ENCODE data around the gene SEC24D. TPM values are rescaled to one million over a fixed set of nuclear protein-coding genes. Genes with fewer than 3 reads are reported as not detected.

The SEC24D gene
- total and polyA plus RNA-seq, 2 of the 8 experiments (the other 6 are each of a cell fraction or from before 2014, with no cell fraction given) = 28.9 to 91.6 TPM

- Histone ChIP-seq H3K4me1 (replicated peaks in 1 of 4; ENCODE audit: control insufficient read depth in 3 of 4, insufficient read depth in 4 of 4, low read length in 3 of 4) (no peaks in the 10 kb centered on the region), H4K20me1 (replicated peaks in 1 of 2; ENCODE audit: control insufficient read depth in 1 of 2, insufficient read depth in 2 of 2, low read length in 2 of 2) (no peaks in the 10 kb centered on the region), H3K9me3 (ENCODE audit: insufficient read depth in 2 of 2, low read depth in 1 of 2, low read length in 1 of 2) (no peaks in the 10 kb centered on the region), H3K79me2 (ENCODE audit: control insufficient read depth in 1 of 2, insufficient read depth in 2 of 2, low read length in 2 of 2) (no peaks in the 10 kb centered on the region), H3K9ac (replicated peaks in 1 of 4; ENCODE audit: extremely low read depth in 1 of 4, low read depth in 3 of 4, low read length in 3 of 4) (no peak overlapping the region), H3K27ac (ENCODE audit: low read depth, low read length) (no peak overlapping the region), H3K36me3 (ENCODE audit: control insufficient read depth in 2 of 4, insufficient read depth in 4 of 4, low read length in 3 of 4) (peaks cover 12 to 54% (median 38%) of the 10 kb centered on the region in 4 experiments), H4K8ac (ENCODE audit: extremely low read depth, insufficient read depth, low read length) (no peak overlapping the region), H3K4me3 (ENCODE audit: extremely low read depth in 1 of 4, insufficient read depth in 2 of 4, low read depth in 3 of 4, low read length in 4 of 4) (no peak overlapping the region), H2BK12ac (ENCODE audit: low read depth, low read length) (no peak overlapping the region), H3K56ac (replicated peaks; ENCODE audit: insufficient read length, low read depth, low read length) (no peak overlapping the region), H4K91ac (replicated peaks; ENCODE audit: insufficient read length, low read length) (no peak overlapping the region), H2BK15ac (ENCODE audit: low read length) (no peak overlapping the region), H3K27me3 (replicated peaks in 1 of 4; ENCODE audit: control insufficient read depth in 3 of 4, extremely low read depth in 1 of 4, insufficient read depth in 3 of 4, low read length in 3 of 4) (no peaks in the 10 kb centered on the region), H2BK5ac (ENCODE audit: low read depth, low read length) (no peak overlapping the region), H3K23ac (ENCODE audit: insufficient read length) (no peak overlapping the region), H3K79me1 (ENCODE audit: low read depth, low read length) (no peaks in the 10 kb centered on the region), H2BK20ac (ENCODE audit: low read length) (no peak overlapping the region), H2AK5ac (ENCODE audit: low read depth, low read length) (no peak overlapping the region), H2AFZ (ENCODE audit: low read length) (no peak overlapping the region), H4K5ac (ENCODE audit: insufficient read length, low read depth, low read length) (no peak overlapping the region), H3K14ac (ENCODE audit: insufficient read length) (no peak overlapping the region), H2BK120ac (replicated peaks; ENCODE audit: low read depth, low read length) (no peak overlapping the region), H3K4ac (replicated peaks; ENCODE audit: insufficient read length, low read depth, low read length) (no peak overlapping the region), H3K18ac (ENCODE audit: extremely low read depth, low read length) (no peak overlapping the region), H3K23me2 (ENCODE audit: low read depth, low read length) (no peaks in the 10 kb centered on the region), H3K4me2 (ENCODE audit: insufficient read depth in 1 of 2, low read depth in 2 of 2, low read length in 2 of 2) (no peak overlapping the region)
- ChIA-PET CTCF (ENCODE audit: partially characterized antibody) (interaction anchor here (2.6 kb wide), 1 partner anchor 10 kb away, joined by 7 read pairs; no protein-coding TSS in a partner anchor), POLR2A (ENCODE audit: partially characterized antibody) (no interaction called here)
- DNase-seq (ENCODE audit: low read depth in 1 of 2, low spot score in 2 of 2) (no peak), FAIRE-seq (no peak)
- TF ChIP-seq HDAC2 (IDR thresholded peaks at IDR 0.05; ENCODE audit: borderline replicate concordance in 1 of 2, low read depth in 2 of 2, low read length in 2 of 2) = no peak
- TF ChIP-seq ATF2 (IDR thresholded peaks at IDR 0.05; ENCODE audit: low read length) = no peak
- TF ChIP-seq CEBPB (IDR thresholded peaks at IDR 0.05; ENCODE audit: low read depth, low read length) = no peak
- TF ChIP-seq POU5F1 (IDR thresholded peaks at IDR 0.05; ENCODE audit: low read depth, low read length) = no peak
- no peak for TF ChIP-seq SP1 (IDR thresholded peaks at IDR 0.05; ENCODE audit: low read depth, low read length)
- TF ChIP-seq CTBP2 (IDR thresholded peaks at IDR 0.05; ENCODE audit: borderline replicate concordance, insufficient read depth, insufficient read length, low read length) = no peak
- TF ChIP-seq SRF (IDR thresholded peaks at IDR 0.05; ENCODE audit: low read depth, low read length) = no peak
- TF ChIP-seq BCL11A (IDR thresholded peaks at IDR 0.05; ENCODE audit: low read depth in 2 of 2, low read length in 2 of 2) = no peak
- no peak for TF ChIP-seq GTF2F1 (IDR thresholded peaks at IDR 0.05; ENCODE audit: borderline replicate concordance, low read depth, low read length)
These were observed 99.0 kb downstream of the SEC24D start for GRCh38 chr4:118736900-118737299.
